ENCODE data around the gene TSPOAP1.

Gene TSPOAP1

DNA sequence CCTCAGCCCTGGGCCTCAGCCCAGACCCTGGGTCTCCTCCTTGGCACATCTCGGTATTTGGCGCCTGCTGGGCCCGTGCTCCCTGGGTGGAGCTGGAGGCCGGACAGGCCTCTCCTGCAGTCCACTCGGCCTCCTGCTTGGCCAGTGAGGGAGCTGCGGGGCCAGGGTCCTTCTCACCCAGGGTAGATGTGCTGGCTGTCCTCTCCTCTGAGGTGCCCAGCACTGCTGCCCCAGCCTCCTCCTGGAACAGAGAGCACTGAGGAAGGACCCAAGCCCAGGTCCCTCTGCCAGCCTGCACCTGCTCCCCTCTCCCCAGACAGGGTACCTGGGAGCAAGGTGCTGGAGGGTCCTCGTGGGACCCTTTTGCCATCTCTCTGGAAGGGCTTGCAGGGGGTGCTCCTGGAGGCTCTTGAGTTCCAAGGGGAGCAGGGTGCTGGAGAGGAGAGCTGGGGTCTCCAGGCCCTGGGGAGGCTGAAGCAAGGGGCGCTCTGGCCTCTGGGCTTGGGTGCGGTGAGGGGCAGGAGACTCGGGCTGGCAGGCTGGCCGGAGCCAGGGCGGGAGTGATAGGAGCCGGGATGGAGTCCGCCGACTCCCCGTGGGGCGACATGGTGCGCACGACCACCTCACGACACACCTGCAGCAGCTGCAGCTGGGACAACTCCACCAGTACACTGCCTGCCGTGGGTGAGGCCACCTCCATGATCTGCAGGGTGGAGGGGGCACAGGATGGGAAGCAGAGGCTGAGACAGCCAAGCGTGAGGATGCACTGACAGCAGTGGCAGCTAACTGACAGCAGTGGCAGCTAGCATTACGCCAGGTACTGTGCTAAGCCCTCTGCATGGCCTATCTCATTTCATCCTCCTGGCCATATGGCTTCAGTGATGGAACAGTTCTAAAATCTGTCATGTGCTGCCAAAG is 17.8 kb downstream of the TSPOAP1 start:
- H3K27me3 ChIP-seq (ENCODE audit: insufficient read depth, low read length): no peaks in the 10 kb centered on the region
- H3K9me3 ChIP-seq (ENCODE audit: insufficient read depth, low read depth, low read length): no peaks in the 10 kb centered on the region
- no peak overlapping the region for H3K4me3 ChIP-seq (ENCODE audit: low read length)
- H3K36me3 ChIP-seq (ENCODE audit: insufficient read depth, low read length): no peaks in the 10 kb centered on the region
- WGBS: 90% methylated on average over 23 of the region's 23 CpGs
- H3K4me1 ChIP-seq (ENCODE audit: insufficient read depth, low read length): no peaks in the 10 kb centered on the region; the same call in 1 of the 2 replicates
- H3K9ac ChIP-seq (ENCODE audit: low read depth, low read length): no peak overlapping the region
- no peak overlapping the region for H3K27ac ChIP-seq (ENCODE audit: low read depth, low read length)

DNA sequence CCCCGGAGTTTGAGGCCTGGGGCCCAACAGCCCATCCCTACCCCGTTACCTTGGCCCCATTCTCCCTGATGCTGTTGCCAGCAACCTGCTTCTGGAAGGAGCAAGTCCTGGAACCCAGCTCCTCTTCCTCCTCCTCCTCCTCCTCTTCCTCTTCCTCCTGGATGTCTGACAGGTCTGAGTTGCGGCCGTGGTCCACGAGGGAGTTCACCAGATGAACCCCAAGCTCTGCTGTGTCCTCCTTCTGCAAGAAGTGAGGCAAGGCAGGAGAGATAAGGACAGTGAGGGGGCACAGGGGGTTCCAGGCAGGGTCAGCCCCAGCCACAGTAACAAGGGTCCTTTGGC is 18.7 kb downstream of the TSPOAP1 start:
- H3K27ac ChIP-seq (ENCODE audit: low read depth, low read length): no peak overlapping the region

DNA sequence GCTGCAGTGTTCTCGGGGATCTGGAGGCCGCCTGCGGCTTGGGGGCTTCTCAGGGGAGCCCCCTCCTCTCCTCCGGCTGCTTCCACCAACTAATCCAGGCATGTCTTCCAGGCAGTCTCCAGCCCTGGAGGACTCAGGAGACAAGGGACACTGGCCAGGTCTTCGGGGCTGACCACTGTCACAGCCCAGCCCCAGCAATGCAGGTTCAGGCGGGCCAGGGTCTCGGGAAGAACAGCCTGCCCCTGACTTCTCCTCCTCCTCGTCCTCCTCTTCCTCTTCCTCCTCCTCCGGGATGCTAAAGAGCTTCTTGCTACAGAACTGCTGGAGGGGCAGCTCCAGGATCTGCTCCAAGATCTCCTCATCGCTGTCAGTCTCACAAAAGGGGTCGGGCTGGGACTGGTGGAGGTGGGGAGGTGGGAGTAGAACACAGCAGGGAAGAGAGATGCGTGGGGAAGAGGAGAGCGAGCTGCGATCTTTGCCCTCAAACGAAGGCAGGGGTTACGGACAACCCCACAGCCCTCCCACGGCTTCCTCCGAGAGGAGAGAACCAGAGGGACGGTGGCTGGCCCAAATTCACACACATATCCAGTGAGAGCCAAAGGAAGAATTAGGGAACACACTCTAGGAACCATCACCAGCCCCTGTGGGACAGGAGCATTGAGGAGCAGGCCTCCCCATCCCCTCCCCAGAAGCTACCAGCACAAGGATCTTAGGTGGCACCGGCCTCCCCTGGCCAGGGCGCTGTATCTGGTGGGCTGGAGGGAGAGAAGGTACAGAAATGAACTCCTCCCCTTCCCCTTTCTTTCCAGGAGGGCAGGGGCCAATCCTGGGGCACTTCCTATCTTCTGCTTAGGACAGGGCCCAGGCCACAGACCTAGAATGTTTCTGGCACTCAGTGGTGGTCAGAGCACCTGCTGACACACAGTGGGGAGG is 19.3 kb downstream of the TSPOAP1 start:
- Histone ChIP-seq H3K4me3 (ENCODE audit: low read length) (no peak overlapping the region), H3K27ac (ENCODE audit: low read depth, low read length) (no peak overlapping the region), H3K9ac (ENCODE audit: low read depth, low read length) (no peak overlapping the region), H3K9me3 (ENCODE audit: insufficient read depth, low read depth, low read length) (no peaks in the 10 kb centered on the region), H3K36me3 (ENCODE audit: insufficient read depth, low read length) (no peaks in the 10 kb centered on the region), H3K27me3 (ENCODE audit: insufficient read depth, low read length) (no peaks in the 10 kb centered on the region), H3K4me1 (ENCODE audit: insufficient read depth, low read length) (no peaks in the 10 kb centered on the region; the same call in none of the 2 replicates)
- 83% methylated on average over 19 of the region's 21 CpGs for WGBS

More for the DNA sequence above, 18.7 kb downstream of the TSPOAP1 start:
- Histone ChIP-seq H3K9me3 (ENCODE audit: insufficient read depth, low read depth, low read length) (no peaks in the 10 kb centered on the region), H3K36me3 (ENCODE audit: insufficient read depth, low read length) (no peaks in the 10 kb centered on the region), H3K4me1 (ENCODE audit: insufficient read depth, low read length) (no peaks in the 10 kb centered on the region; the same call in 1 of the 2 replicates), H3K4me3 (ENCODE audit: low read length) (no peak overlapping the region), H3K9ac (ENCODE audit: low read depth, low read length) (no peak overlapping the region), H3K27me3 (ENCODE audit: insufficient read depth, low read length) (no peaks in the 10 kb centered on the region)
- 87% methylated on average over 5 of the region's 5 CpGs for WGBS

DNA sequence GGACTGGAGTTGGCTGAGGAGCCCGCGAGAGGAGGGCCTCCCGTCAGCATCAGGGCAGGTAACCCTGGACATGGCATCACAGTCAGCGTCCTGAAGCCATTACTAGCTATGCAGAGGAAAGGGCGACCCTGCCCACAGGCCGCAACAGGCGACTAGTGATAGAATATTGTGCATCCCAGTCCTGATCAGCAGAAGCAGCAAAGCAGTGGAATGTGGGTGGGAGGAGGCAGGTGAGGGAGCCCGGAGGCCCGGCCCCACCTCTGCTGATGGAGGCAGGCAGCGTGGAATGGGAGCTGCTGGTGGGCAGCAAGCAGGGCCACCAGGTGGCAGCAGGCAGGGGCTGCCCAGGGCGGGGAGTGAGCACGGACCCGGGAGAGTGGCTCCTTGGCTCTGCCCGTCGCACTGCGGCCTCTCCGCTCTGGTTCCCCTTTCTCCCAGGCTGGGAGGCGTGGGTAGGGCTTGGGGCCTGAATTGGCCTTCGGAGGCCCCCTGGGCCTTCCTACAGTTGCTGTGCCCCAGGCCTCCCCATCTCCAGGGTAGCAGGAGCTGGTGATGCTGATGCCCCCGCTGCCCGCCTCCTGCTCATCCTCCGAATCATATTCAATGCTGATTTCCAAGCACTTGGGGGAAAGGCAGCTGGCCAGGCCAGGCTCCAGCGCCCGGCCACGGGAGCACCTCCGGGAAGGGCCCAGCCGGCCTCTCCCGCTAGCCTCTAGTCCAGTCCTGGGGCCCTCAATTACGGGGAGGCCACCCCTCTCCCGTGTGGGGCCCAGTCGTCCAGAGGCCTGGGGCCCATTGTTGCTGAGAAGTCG is 20.2 kb downstream of the TSPOAP1 start:
- Histone ChIP-seq H3K27ac (ENCODE audit: low read depth, low read length) (no peak overlapping the region), H3K4me1 (ENCODE audit: insufficient read depth, low read length) (peaks cover 5% of the 10 kb centered on the region), H3K9me3 (ENCODE audit: insufficient read depth, low read depth, low read length) (no peaks in the 10 kb centered on the region), H3K9ac (ENCODE audit: low read depth, low read length) (no peak overlapping the region), H3K4me3 (ENCODE audit: low read length) (no peak overlapping the region), H3K27me3 (ENCODE audit: insufficient read depth, low read length) (no peaks in the 10 kb centered on the region), H3K36me3 (ENCODE audit: insufficient read depth, low read length) (no peaks in the 10 kb centered on the region)
- WGBS: 81% methylated on average over 32 of the region's 32 CpGs

DNA sequence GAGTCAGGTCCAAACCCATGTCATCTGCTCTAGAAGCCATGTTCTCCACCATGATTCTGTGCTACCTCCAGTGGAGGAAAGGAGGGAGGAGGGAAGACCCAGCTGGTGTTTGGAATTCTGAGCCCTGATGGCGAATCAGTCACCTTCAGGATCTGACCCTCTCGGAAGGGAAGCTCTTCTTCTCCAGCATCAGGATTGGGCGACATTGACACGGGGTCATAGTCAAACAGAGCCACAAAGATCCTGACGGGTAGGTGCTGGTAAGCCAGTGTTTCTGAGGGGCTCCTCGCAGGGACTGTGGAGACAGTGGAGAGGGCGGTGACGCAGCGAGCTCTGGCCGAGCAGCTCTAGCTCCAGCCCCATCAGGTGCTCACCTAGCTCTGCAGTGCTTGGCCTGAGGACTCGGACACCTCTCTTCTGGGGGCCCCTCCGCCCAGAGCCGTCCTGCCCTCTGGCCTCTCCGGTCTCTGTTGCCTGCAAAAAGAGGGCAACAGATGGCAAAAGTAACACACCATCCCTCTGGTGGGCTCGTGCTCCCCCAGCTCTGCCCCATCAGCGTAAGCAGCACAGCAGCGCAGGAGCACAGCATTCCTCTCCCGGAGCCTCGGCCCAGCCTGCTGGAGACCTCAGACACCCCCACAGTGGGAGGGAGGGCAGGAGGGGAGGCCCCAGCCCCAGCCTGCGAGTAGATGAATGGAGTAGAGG is 21.0 kb downstream of the TSPOAP1 start:
- no peak overlapping the region for H3K27ac ChIP-seq (ENCODE audit: low read depth, low read length)
- peaks cover 5% of the 10 kb centered on the region; the same call in 1 of the 2 replicates for H3K4me1 ChIP-seq (ENCODE audit: insufficient read depth, low read length)
- H3K4me3 ChIP-seq (ENCODE audit: low read length): no peak overlapping the region
- no peak overlapping the region for H3K9ac ChIP-seq (ENCODE audit: low read depth, low read length)
- no peaks in the 10 kb centered on the region for H3K9me3 ChIP-seq (ENCODE audit: insufficient read depth, low read depth, low read length)
- H3K36me3 ChIP-seq (ENCODE audit: insufficient read depth, low read length): no peaks in the 10 kb centered on the region
- WGBS: 95% methylated on average over 20 of the region's 20 CpGs
- H3K27me3 ChIP-seq (ENCODE audit: insufficient read depth, low read length): no peaks in the 10 kb centered on the region

DNA sequence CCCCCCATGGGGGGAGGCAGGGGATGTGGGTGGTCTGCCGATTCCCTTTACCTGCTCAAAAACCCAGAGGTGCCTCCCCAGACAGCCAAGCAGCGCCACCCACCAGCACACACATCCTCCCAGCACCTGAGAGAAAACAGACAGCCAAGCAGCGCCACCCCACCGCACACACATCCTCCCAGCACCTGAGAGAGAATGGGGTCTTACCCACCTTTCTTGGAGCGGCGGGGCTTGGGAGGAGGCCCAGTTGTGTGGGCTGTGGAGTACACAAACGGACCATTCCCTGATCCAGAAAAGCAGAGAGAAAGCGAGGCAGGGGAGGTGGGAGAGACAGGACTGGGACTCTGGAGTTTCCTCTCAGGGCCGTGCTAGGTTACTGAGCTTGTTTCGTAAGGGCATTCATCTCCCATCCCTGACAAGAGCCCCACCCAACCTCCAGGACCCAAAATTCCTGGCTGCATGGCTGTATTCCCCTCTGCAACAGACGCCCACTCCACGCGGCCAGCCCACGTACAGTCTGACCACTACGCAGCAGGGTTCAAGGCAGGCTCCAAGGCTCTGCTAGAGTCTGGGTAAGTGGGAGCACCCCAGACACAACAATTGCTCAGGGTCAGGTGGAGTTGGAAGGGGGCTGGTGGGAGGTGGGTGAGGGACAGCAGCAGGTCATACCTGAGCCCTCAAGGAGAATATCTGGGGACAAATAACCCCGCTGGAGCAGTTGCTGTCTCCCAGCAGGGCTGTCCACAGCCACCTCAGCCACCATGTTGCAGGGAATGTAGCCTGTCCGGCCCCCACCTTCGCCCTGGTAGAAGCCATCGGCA is 22.3 kb downstream of the TSPOAP1 start:
- 93% methylated on average over 18 of the region's 19 CpGs for WGBS

DNA sequence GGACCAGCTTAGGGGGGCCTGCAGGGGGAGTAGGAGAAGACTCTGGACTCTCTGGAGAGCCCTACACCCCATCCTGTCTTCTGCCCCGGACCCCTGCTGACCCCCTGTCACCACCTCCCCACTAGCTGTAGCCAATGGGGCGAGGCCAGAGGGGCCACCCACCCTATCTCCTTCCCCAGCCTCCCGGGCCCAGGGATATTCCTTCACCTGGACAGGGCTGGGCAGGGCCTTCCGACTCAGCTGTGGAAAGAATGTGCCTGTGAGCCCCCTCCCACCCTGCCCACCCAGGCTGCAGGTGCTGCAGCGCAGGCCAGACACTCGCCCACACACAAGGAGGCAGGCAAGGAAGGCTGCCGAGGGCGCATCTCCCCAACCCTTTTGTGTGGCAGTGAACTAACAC is 23.0 kb downstream of the TSPOAP1 start:
- WGBS: 89% methylated on average over 8 of the region's 8 CpGs
- Histone ChIP-seq H3K36me3 (ENCODE audit: insufficient read depth, low read length) (no peaks in the 10 kb centered on the region), H3K27ac (ENCODE audit: low read depth, low read length) (no peak overlapping the region), H3K4me3 (ENCODE audit: low read length) (no peak overlapping the region), H3K9ac (ENCODE audit: low read depth, low read length) (no peak overlapping the region), H3K4me1 (ENCODE audit: insufficient read depth, low read length) (peaks cover 5% of the 10 kb centered on the region; the same call in 1 of the 2 replicates), H3K27me3 (ENCODE audit: insufficient read depth, low read length) (no peaks in the 10 kb centered on the region), H3K9me3 (ENCODE audit: insufficient read depth, low read depth, low read length) (no peaks in the 10 kb centered on the region)

More for the DNA sequence above, 22.3 kb downstream of the TSPOAP1 start:
- H3K4me1 ChIP-seq (ENCODE audit: insufficient read depth, low read length): peaks cover 5% of the 10 kb centered on the region; the same call in 1 of the 2 replicates
- no peaks in the 10 kb centered on the region for H3K36me3 ChIP-seq (ENCODE audit: insufficient read depth, low read length)
- no peak overlapping the region for H3K9ac ChIP-seq (ENCODE audit: low read depth, low read length)
- no peaks in the 10 kb centered on the region for H3K27me3 ChIP-seq (ENCODE audit: insufficient read depth, low read length)
- no peaks in the 10 kb centered on the region for H3K9me3 ChIP-seq (ENCODE audit: insufficient read depth, low read depth, low read length)
- H3K27ac ChIP-seq (ENCODE audit: low read depth, low read length): no peak overlapping the region
- H3K4me3 ChIP-seq (ENCODE audit: low read length): no peak overlapping the region

DNA sequence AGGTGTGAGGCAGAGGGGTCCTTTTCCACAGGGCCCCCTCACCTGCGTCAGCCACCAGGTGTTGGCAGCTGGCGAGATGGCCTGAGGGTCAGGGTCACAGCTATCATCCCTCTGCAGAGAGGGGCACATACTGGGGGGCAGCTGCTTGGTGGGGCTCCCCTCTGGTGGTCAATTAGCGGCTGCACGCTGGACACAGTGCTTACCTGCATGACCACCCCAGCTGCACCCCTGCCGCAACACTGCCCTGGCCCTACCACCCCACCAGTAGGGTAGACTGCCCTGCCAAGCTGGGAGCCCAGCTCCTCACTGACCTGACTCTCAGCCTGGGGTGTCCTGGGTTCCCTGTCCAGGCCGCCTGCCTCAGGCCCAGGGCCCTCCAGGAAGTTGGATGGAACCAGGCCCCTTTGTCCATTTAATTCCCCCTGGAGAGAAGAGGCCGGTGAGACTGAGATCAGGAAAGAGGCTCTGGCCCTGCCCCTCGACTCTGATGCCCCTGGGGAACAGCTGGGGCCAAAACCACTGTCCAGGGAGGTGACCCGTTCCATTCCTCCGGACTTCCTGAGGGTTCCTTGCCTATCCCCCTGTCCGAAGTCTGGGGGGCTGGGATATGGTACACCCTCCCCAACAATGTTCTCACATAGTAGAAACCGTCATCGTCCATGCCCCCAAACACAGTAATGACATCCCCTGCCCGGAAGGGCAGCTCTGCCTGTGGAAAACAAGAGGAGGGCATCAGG is 23.7 kb downstream of the TSPOAP1 start:
- no peaks in the 10 kb centered on the region for H3K9me3 ChIP-seq (ENCODE audit: insufficient read depth, low read depth, low read length)
- no peaks in the 10 kb centered on the region for H3K27me3 ChIP-seq (ENCODE audit: insufficient read depth, low read length)
- H3K36me3 ChIP-seq (ENCODE audit: insufficient read depth, low read length): no peaks in the 10 kb centered on the region
- no peak overlapping the region for H3K4me3 ChIP-seq (ENCODE audit: low read length)
- 0 out of 2 replicates have a peak overlapping the region, but pooled peaks have one; percentile 18 for H3K9ac ChIP-seq (ENCODE audit: low read depth, low read length)
- WGBS: 94% methylated on average over 14 of the region's 14 CpGs
- peaks cover 5% of the 10 kb centered on the region; the same call in 1 of the 2 replicates for H3K4me1 ChIP-seq (ENCODE audit: insufficient read depth, low read length)
- no peak overlapping the region for H3K27ac ChIP-seq (ENCODE audit: low read depth, low read length)

DNA sequence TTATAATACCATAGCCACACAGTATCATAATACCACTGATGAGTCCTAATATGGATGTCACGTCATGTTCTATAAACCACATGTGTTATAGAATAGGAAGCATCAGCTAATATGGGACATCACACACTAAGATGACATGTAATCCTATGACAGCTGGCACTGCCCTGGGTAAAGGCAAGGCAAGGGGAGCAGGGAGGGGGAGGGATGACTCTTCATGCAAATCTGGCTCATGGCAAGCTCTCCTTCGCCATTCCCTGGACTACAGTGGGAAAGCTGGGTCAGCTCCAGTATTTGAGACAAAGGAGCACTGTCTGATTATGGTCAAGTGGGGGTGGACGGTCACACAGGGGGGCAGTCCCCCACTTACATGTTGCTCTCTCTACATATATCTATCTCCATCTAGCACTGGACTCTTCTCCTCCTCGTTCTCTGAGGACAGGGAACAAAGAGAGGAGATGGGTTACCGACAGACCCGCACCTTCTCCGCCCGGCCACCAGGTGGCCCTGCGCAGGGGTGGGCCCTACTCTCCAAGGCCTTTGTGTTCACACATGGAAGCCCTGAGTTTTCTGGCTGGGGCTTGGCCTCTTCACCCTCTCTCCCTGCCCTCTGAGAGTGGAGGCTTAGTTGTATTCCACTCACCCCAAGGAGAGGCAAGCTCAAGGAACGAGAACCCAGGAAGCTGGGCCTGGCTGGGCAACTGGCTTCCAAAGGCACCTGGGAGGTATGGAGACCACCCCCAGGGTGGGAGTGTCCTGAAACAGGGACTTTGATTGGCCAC is 24.4 kb downstream of the TSPOAP1 start:
- 0 out of 2 replicates have a peak overlapping the region, but pooled peaks have one; percentile 18 for H3K9ac ChIP-seq (ENCODE audit: low read depth, low read length)
- WGBS: 54% methylated on average over 10 of the region's 10 CpGs
- H3K27ac ChIP-seq (ENCODE audit: low read depth, low read length): no peak overlapping the region
- peaks cover 5% of the 10 kb centered on the region; the same call in 1 of the 2 replicates for H3K4me1 ChIP-seq (ENCODE audit: insufficient read depth, low read length)
- H3K27me3 ChIP-seq (ENCODE audit: insufficient read depth, low read length): no peaks in the 10 kb centered on the region
- H3K4me3 ChIP-seq (ENCODE audit: low read length): no peak overlapping the region
- no peaks in the 10 kb centered on the region for H3K9me3 ChIP-seq (ENCODE audit: insufficient read depth, low read depth, low read length)
- H3K36me3 ChIP-seq (ENCODE audit: insufficient read depth, low read length): no peaks in the 10 kb centered on the region

Data from HUES64 (cell line).